Left lung (tissue), 10 donors: ENCODE results near the gene SF3B5. TPM values are rescaled to one million over a fixed set of nuclear protein-coding genes. Genes with fewer than 3 reads are reported as not detected.

Experiments used
- ATAC-seq: fragments of 200-7000 bp; cut with Tn5 transposase; one replicate; pipeline ENCODE4 v1.9.1; 2020; ENCODE audit warnings: moderate library complexity
- DNase-seq, 4 donors: peaks; one replicate each; pipeline ENCODE4 v3.0.0-alpha.2; 2013 to 2020
- H3K27ac ChIP-seq, 2 donors: fragments of 200-600 bp; sonication (generic) in 1 of 2; one replicate each; pipeline versions ENCODE4 v1.5.0 to v1.8.0; 2020 to 2021
- H3K27me3 ChIP-seq, 2 donors: fragments of 200-600 bp; sonication (generic) in 1 of 2; one replicate each; pipeline versions ENCODE4 v1.5.0 to v1.8.0; 2020 to 2021
- H3K36me3 ChIP-seq, 2 donors: fragments of 200-600 bp; sonication (generic) in 1 of 2; one replicate each; pipeline versions ENCODE4 v1.5.0 to v1.8.0; 2020 to 2021
- H3K4me1 ChIP-seq, 2 donors: fragments of 200-600 bp; one replicate each; pipeline ENCODE4 v1.8.0; 2021
- H3K4me3 ChIP-seq, 2 donors: fragments of 200-600 bp; sonication (generic) in 1 of 2; one replicate each; pipeline versions ENCODE4 v1.5.0 to v1.8.0; 2020 to 2021; ENCODE audit warnings: mild to moderate bottlenecking in 1 of 2
- H3K9me3 ChIP-seq, 2 donors: fragments of 200-600 bp; sonication (generic) in 1 of 2; one replicate each; pipeline versions ENCODE4 v1.5.0 to v1.8.0; 2020 to 2021
- intact Hi-C, 2 donors: fragments of 100-400 bp; cut with DNase I; formaldehyde crosslinking; loops; one replicate each; pipeline versions ENCODE4 v1.11.2 to v1.14.2; 2022
- polyA plus RNA-seq, 6 donors: library from polyadenylated mRNA; unstranded; fragments of 120-200 nt; gene quantifications; one replicate each; pipeline ENCODE4 v1.2.1, GENCODE V29; 2013; ENCODE audit not compliant: insufficient read length in 6 of 6
- total RNA-seq, 2 donors: library from RNA; stranded (reverse); fragmentation: NEBNext Ultra II Directional; extraction: Animal tissue kit (Norgen Biotek cat#: 25700); gene quantifications; one replicate each; pipeline ENCODE4 v1.2.1, GENCODE V29; 2021
- TF ChIP-seq, protein P1 (sequence below), 2 donors: fragments of 200-600 bp; sonication (generic) in 1 of 2; IDR thresholded peaks; one replicate each; pipeline versions ENCODE4 v1.5.0 to v1.8.0; 2021; ENCODE audit warnings: antibody characterized with exemption in 2 of 2
- donor health status: DM: no; HTN: yes; CAD: no.
- donor health status: DM: no; HTN: no; CAD: no.

Gene SF3B5
- total and polyA plus RNA-seq, 8 donors: 100 to 135 (median 118) TPM

DNA sequence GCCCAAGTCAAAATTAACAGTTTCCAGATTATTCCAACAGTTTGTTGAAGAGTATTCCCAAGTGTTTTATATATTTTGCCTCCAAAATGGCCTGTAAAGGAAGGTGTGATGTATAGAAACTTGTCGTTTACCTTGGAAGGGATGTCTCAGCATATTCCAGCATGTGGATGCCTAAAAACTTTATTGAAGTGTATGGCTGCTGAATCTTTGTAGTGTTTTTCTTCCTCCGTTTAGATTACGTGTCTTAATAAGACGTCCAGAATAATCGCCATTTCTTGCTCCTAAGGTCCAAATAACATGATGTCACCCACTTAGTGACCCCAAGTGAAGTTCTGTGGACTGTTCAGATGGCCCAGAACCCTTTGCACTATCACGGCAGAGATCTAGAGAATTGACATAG is 18.0 kb upstream of the SF3B5 start:
- no peak for ATAC-seq
- TF ChIP-seq, protein P1, sequence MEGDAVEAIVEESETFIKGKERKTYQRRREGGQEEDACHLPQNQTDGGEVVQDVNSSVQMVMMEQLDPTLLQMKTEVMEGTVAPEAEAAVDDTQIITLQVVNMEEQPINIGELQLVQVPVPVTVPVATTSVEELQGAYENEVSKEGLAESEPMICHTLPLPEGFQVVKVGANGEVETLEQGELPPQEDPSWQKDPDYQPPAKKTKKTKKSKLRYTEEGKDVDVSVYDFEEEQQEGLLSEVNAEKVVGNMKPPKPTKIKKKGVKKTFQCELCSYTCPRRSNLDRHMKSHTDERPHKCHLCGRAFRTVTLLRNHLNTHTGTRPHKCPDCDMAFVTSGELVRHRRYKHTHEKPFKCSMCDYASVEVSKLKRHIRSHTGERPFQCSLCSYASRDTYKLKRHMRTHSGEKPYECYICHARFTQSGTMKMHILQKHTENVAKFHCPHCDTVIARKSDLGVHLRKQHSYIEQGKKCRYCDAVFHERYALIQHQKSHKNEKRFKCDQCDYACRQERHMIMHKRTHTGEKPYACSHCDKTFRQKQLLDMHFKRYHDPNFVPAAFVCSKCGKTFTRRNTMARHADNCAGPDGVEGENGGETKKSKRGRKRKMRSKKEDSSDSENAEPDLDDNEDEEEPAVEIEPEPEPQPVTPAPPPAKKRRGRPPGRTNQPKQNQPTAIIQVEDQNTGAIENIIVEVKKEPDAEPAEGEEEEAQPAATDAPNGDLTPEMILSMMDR (IDR thresholded peaks at IDR 0.05): no peak
- Histone ChIP-seq H3K4me1 (no peaks in the 10 kb centered on the region), H3K27me3 (no peaks in the 10 kb centered on the region), H3K36me3 (no peaks in the 10 kb centered on the region), H3K27ac (no peak overlapping the region), H3K4me3 (no peak overlapping the region), H3K9me3 (no peaks in the 10 kb centered on the region)
- no peak for DNase-seq
- intact Hi-C loops: no loop called here

DNA sequence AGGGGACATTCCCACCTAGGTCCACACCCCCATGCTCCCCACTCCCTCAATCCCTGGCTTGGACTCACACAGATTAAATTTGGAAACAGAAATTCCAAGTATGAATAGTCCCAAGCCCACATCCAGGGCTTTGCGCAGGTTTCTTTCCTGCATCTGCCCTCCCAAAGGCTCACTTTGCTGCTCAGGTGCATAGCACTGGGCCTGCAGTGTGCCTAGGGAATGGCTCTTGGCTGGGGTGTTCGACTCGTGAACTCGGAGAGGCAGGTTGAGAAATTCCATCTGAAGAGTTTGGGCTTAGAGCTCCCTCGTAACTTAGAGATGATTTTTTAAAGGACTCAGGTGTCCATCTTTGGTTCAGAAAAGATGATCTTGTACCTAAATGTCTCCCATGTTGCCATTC is 14.8 kb upstream of the SF3B5 start:
- Histone ChIP-seq H3K27ac (peak overlapping the region; percentile 34 to 38), H3K9me3 (no peaks in the 10 kb centered on the region), H3K36me3 (no peaks in the 10 kb centered on the region), H3K4me3 (no peak overlapping the region), H3K4me1 (no peaks in the 10 kb centered on the region), H3K27me3 (no peaks in the 10 kb centered on the region)
- intact Hi-C loops: no loop called here
- DNase-seq (no peak), ATAC-seq (peak; percentile 65)
- TF ChIP-seq, protein P1 (IDR thresholded peaks at IDR 0.05): no peak

DNA sequence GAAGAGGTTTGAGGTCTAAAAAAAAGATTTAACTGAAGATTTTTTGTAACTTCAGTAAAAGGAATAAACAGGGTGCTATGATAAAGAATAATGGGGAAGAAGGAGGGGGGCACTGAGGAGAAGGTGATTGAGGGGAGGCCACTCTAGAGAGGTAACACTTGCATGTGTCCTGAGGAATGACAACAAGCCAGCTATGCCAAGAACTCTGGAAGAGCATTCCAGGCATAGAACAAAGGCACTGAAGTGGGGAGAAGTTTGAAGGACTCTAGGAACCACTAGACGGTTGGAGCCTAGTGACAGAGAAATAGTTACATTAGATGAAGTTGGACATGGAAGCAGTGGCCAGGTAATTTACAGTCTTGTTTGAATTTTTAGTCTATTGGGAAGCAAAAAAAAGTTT is 10.8 kb upstream of the SF3B5 start:
- intact Hi-C loops: loop anchor here in 1 of 2 donors (5.0 kb wide), 1 partner anchor 111 kb away; no protein-coding TSS in a partner anchor
- TF ChIP-seq, protein P1 (IDR thresholded peaks at IDR 0.05): no peak
- H3K27me3 ChIP-seq: no peaks in the 10 kb centered on the region
- H3K36me3 ChIP-seq: no peaks in the 10 kb centered on the region
- no peak overlapping the region for H3K4me3 ChIP-seq
- H3K4me1 ChIP-seq: no peaks in the 10 kb centered on the region
- peak overlapping the region in 1 of 2 donors; percentile 30 for H3K27ac ChIP-seq
- no peaks in the 10 kb centered on the region for H3K9me3 ChIP-seq
- ATAC-seq (peak; percentile 76), DNase-seq (peak in 2 of 4 donors; percentile 16 to 38)

DNA sequence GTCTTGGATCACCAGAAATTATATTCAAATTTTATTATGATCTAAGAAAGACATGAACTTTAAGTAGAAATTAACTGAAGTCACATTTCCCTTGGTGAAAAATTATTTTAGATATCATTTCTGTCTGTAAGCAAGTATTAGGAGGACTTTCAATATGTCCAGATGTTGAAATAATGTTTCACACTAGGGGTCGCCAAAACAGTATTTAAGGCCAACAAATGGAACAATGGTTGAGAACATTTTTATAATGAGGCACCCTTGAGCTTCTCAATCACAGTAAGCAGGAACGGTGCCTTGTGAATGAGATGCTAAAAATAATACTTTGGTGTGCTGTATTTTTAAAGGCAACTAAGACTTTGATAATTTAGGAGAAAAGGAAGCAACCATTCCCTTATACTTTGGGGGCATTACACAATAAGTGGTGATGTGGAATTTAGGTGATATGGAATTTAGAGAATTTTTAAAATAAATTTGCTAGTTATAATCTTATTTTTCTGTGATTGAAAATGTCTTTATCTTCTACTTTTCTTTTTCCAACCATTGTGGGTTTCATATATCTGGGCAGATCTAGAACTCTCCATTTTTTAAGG is 9.6 kb upstream of the SF3B5 start:
- ATAC-seq (peak; percentile 77), DNase-seq (peak in 2 of 4 donors; percentile 67 to 82)
- H3K36me3 ChIP-seq: no peaks in the 10 kb centered on the region
- H3K4me1 ChIP-seq: no peaks in the 10 kb centered on the region
- no peak overlapping the region for H3K27ac ChIP-seq
- H3K27me3 ChIP-seq: no peaks in the 10 kb centered on the region
- no peaks in the 10 kb centered on the region for H3K9me3 ChIP-seq
- no peak overlapping the region for H3K4me3 ChIP-seq
- intact Hi-C loops: loop anchor here in 1 of 2 donors (5.0 kb wide), 1 partner anchor 112 kb away; no protein-coding TSS in a partner anchor
- TF ChIP-seq, protein P1 (IDR thresholded peaks at IDR 0.05): peak; percentile 52 to 69

DNA sequence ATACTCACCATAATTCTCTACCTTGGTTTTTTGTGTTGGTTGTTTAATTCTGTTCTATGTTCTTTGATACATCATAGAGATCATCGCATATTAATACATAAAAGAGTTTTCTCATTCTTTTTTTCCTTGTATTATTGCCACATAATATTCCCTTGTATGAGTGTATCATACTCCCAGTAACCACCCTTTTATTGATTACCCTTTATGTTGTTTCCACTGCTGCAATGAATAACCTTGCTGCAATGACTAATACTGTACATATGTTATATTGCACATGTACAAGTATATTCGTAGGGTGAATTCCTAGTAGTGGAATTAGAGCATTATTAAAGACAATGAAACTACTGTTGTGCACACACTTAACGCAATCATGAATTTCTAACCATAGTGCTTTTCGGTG is 9.1 kb upstream of the SF3B5 start:
- no peak overlapping the region for H3K27ac ChIP-seq
- TF ChIP-seq, protein P1 (IDR thresholded peaks at IDR 0.05): no peak
- H3K36me3 ChIP-seq: no peaks in the 10 kb centered on the region
- H3K4me1 ChIP-seq: no peaks in the 10 kb centered on the region
- H3K27me3 ChIP-seq: no peaks in the 10 kb centered on the region
- no peak for DNase-seq
- intact Hi-C loops: no loop called here
- no peak overlapping the region for H3K4me3 ChIP-seq
- no peak for ATAC-seq
- no peaks in the 10 kb centered on the region for H3K9me3 ChIP-seq
